RKO (cell line): ENCODE data around the gene FRZB.

ENCODE experiments used
- DNase-seq: peaks from one replicate; pipeline ENCODE4 v3.0.0-alpha.2; 2016; ENCODE audit warnings: low spot score

The FRZB gene

DNA sequence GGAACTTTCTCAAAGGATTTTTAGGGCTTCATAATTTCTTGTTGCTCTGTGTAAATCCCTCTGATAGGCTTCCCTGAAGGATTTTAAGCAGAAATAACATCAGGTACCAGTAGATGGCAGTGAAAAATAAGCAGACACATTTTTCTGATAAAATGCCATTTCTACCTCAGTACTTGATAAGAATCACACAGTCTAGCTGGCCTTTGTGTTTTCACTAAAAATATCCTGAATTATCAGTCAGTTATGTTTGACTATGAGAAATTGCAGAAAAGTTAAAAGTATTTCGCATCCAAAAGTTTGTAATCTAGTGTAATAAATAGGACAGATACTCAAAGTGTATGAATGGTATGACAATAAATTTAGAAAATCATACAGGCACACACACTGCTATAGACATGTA, 81.7 kb downstream of the FRZB start:
- peak; percentile 68 for DNase-seq

DNA sequence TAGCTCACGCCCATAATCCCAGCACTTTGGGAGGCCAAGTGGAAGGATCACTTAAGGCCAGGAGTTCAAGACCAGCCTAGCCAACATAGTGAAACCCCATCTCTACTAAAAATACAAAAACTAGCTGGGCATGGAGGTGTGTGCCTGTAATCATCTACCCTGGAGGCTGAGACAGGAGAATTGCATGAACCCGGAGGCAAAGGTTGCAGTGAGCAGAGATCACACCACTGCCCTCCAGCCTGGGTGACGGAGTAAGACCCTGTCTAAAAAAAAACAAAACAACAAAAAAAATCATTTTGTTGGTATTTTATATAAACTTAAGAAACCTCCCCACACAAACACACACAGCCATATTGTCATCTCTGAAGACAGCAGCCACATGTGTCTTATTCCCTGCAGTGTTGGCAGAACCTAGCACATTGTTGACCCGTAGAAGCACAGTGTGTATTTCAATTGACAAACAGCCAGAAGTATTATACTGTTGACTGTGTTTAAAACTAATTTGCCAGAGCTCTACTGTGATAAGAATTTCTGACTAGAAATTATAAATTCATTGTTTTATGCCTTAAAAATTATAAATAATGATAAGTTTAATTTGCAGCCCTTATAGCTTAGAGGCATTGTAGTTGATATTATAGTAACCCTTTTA, 82.3 kb downstream of the FRZB start:
- no peak for DNase-seq
